OCI-LY1 (cell line): ENCODE measurements around the gene CNOT2.

Experiments used
- EZH2 ChIP-seq: fragments of 200-600 bp; sonication (generic), shearing (Covaris generic); IDR thresholded peaks from 2 replicates; pipeline ENCODE4 v1.8.0; 2017; ENCODE audit warnings: borderline replicate concordance, mixed run types, mild to moderate bottlenecking, antibody characterized with exemption, low read length, moderate library complexity, mixed read lengths
- TF ChIP-seq, protein P1 (sequence below): fragments of 200-600 bp; sonication (generic), shearing (Covaris generic); IDR thresholded peaks from 2 replicates; pipeline ENCODE4 v1.5.1; 2017; ENCODE audit warnings: mild to moderate bottlenecking, antibody characterized with exemption, low read length, moderate library complexity, mixed read lengths

DNA sequence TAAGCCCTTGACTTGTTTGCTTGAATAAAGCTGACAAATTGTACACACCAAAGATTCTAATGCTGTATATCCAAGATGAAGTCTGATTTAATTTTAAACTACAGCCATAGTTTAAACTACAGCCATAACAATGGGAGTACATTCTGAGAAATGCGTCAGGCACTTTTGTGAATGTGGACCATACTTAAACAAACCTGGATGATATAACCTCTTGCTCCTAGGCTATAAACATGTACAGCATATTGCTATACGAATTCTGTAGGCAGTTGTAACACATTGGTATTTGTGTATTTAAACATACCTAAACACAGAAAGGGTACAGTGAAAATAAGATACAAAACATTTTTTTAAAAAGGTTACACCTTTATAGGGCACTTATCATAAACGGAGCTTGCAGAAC, 63.4 kb downstream of the CNOT2 start:
- TF ChIP-seq, protein P1, sequence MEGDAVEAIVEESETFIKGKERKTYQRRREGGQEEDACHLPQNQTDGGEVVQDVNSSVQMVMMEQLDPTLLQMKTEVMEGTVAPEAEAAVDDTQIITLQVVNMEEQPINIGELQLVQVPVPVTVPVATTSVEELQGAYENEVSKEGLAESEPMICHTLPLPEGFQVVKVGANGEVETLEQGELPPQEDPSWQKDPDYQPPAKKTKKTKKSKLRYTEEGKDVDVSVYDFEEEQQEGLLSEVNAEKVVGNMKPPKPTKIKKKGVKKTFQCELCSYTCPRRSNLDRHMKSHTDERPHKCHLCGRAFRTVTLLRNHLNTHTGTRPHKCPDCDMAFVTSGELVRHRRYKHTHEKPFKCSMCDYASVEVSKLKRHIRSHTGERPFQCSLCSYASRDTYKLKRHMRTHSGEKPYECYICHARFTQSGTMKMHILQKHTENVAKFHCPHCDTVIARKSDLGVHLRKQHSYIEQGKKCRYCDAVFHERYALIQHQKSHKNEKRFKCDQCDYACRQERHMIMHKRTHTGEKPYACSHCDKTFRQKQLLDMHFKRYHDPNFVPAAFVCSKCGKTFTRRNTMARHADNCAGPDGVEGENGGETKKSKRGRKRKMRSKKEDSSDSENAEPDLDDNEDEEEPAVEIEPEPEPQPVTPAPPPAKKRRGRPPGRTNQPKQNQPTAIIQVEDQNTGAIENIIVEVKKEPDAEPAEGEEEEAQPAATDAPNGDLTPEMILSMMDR: no peak
- no peak for TF ChIP-seq EZH2
